ENCODE results near the gene TMEM98.
"Not testable (repeated sequence)": the region's sequence is repeated elsewhere in the genome, so short reads cannot be mapped to it uniquely, and the experiment has no call there.

The TMEM98 gene

GRCh38 chr17:32943206-32943605, 15.3 kb downstream of the TMEM98 start:
- no peak for DNase-seq (ENCODE audit: low read depth in 2 of 2)

- no peak for DNase-seq (ENCODE audit: low read depth in 2 of 2)
Measured at GRCh38 chr17:32943647-32944191, 15.8 kb downstream of the TMEM98 start.

GRCh38 chr17:32944248-32945020, 16.5 kb downstream of the TMEM98 start:
- DNase-seq (ENCODE audit: low read depth in 2 of 2) = no peak

GRCh38 chr17:32946375-32947135, 18.6 kb downstream of the TMEM98 start:
- no peak for DNase-seq (ENCODE audit: low read depth in 2 of 2)

- no peak for DNase-seq (ENCODE audit: low read depth in 2 of 2)
Measured at GRCh38 chr17:32947736-32948135, 19.8 kb downstream of the TMEM98 start.

- DNase-seq (ENCODE audit: low read depth in 2 of 2) = no peak
Measured at GRCh38 chr17:32949181-32949580, 21.2 kb downstream of the TMEM98 start.

DNA sequence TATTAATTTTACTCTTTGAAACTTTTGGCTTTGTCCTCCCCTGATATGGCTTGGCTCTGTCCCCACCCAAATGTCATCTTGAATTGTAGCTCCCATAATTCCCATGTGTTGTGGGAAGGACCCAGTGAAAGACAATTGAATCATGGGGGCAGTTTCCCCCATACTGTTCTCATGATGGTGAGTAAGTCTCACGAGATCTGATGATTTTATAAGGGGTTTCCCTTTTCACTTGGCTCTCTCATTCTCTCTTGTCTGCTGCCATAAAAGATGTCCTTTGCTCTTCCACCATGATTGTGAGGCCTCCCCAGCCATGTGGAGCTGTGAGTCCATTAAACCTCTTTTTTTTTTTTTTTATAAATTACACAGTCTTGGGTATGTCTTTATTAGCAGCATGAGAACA, 24.5 kb downstream of the TMEM98 start:
- DNase-seq (ENCODE audit: low read depth in 2 of 2) = not testable (repeated sequence)

DNA sequence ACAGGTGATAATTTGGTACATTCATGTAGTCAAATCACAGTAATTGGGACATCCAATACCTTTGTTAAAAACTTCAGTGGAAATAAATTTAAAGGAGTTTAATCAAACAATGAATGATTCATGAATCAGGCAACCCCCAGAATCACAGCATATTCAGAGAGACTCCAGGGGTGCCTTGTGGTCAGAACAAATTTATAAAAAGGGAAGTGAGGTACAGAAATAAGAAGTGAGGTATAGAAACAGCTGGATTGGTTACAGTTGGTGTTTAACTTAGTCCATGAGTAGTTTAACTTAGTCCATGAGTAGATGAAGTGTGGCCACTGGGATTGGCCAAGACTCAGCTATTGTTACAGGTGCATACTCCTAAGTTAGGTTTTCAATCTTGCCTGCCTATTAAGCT, 25.1 kb downstream of the TMEM98 start:
- no peak for DNase-seq (ENCODE audit: low read depth in 2 of 2)

GRCh38 chr17:32953857-32954256, 25.9 kb downstream of the TMEM98 start:
- DNase-seq (ENCODE audit: low read depth in 2 of 2) = no peak

DNA sequence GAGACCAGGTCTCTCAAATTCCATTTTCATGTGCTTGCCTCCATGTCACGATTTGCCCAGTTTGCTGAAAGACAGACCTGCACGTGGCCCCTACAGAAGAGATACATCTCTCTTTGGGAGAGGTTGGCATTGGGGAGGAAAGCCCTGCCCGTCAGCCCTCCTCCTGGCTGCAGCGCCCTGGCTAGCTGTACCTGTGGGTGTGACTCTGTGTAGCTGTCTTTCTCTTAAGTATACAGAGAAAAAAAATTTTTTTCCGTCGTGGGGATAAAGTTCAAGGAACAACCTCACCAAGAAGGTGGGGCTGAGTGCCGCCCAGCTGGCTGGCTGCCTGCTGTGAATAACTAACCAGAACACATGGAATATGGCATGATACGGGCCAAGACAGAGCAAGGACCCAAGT, 26.5 kb downstream of the TMEM98 start:
- no peak for DNase-seq (ENCODE audit: low read depth in 2 of 2)

GRCh38 chr17:32955155-32955554, 27.2 kb downstream of the TMEM98 start:
- DNase-seq (ENCODE audit: low read depth in 2 of 2) = no peak

DNA sequence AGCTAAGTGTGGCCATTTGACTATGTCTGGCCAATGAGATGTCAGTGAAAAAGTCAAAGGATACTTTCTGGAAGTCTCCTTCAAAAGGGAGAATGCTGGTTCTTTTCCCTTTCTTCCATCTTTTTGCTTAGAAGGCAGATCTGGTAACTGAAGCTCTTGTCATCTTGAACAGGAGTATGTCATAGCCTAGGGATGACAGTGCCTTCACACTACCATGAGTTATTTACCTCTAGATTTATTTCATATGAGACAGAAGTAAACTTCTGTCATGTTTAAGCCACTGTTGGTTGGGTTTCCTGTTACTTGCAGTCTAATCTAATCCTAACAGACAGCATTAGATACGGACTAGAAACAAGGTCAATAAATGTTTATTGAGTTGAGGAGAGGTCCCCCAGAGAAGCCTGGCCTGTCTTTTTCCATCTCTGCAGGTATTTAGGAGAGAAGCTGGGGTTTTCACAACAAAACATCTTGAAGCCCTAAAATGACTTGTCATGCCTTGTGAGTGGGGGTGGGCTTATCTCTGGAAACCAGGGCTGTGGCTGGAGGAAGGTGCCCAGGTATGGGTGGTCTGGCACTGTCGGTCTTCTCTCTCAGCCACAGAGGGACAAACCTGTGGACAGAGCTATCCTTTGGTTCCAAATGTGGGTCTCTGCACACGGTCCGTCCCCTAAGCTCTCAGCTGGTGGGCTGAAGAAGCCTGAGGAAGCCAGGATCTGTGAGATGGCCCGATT, 28.5 kb downstream of the TMEM98 start:
- DNase-seq (ENCODE audit: low read depth in 2 of 2) = no peak

GRCh38 chr17:32958418-32958817, 30.5 kb downstream of the TMEM98 start:
- DNase-seq (ENCODE audit: low read depth in 2 of 2) = no peak

GRCh38 chr17:32960815-32961214, 32.9 kb downstream of the TMEM98 start:
- DNase-seq (ENCODE audit: low read depth in 2 of 2) = no peak

- DNase-seq (ENCODE audit: low read depth in 2 of 2) = no peak
Measured at GRCh38 chr17:32962320-32962711, 34.4 kb downstream of the TMEM98 start.

DNA sequence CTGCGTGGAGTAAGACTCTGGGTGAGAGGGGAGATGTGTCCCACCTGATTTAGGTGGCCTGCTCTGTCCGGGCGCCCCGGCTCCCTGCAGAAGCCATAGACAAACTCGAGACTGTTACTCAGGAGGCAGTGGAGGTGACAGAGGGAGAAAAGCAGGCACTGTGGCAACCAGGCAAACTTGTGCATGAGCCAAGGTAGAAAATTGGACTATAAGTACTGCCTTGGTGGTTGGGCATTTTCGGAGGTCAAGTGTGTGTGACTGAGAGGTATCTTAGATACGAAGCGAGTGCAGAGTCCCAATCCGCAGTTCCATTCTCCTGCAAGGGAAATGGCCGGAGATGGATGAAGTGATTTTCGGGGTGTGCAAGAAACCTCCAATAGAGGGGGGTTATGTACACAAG, 36.6 kb downstream of the TMEM98 start:
- DNase-seq (ENCODE audit: low read depth in 2 of 2) = no peak

DNA sequence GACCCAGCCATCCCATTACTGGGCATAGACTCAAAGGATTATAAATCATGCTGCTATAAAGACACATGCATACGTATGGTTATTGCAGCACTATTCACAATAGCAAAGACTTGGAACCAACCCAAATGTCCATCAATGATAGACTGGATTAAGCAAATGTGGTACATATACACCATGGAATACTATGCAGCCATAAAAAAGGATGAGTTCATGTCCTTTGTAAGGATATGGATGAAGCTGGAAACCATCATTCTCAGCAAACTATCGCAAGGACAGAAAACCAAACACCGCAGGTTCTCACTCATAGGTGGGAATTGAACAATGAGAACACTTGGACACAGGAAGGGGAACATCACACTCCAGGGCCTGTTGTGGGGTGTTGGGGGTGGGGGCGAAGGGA, 41.3 kb downstream of the TMEM98 start:
- not testable (repeated sequence) for DNase-seq (ENCODE audit: low read depth in 2 of 2)

DNA sequence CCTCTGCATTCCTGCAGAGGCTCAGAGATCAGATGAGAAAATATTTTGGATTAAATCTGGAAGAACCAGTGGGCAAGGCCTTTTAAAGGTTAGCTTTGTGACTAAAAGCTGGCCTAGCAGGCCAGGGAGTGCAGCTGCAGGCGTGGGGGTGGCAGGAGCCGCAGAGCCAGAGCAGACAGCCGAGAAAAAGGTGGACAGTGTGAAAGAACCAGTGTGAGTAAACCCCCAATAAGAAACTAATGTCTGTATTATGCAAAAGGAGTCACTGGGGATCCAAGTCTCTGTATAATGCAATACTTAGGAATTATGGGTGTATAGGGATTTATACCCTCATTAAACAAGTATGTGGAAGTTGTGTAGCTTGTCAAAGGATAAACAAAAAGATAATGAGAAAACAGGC, 42.3 kb downstream of the TMEM98 start:
- DNase-seq (ENCODE audit: low read depth in 2 of 2) = no peak

DNA sequence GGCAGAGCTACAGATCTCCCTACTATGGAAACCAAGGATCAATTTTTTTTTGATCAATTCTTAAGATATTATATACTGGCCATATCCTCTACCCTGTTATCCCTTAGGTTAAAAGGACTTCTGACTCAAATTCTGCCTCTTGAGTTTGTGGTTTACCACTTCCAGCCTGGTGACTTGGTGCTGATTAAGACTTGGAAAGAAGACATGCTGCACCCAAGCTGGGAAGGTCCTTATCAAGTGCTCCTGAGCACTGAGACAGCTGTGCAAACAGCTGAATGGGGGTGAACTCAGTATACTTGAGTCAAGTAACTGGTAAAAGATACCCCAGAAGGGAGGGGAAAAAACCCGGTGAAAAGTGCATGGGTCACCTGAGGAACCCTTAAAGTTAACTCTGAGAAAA, 43.2 kb downstream of the TMEM98 start:
- DNase-seq (ENCODE audit: low read depth in 2 of 2) = no peak

GRCh38 chr17:32976131-32976530, 48.2 kb downstream of the TMEM98 start:
- DNase-seq (ENCODE audit: low read depth in 2 of 2) = no peak

- DNase-seq (ENCODE audit: low read depth in 2 of 2) = no peak
Measured at GRCh38 chr17:32976605-32977004, 48.7 kb downstream of the TMEM98 start.

DNA sequence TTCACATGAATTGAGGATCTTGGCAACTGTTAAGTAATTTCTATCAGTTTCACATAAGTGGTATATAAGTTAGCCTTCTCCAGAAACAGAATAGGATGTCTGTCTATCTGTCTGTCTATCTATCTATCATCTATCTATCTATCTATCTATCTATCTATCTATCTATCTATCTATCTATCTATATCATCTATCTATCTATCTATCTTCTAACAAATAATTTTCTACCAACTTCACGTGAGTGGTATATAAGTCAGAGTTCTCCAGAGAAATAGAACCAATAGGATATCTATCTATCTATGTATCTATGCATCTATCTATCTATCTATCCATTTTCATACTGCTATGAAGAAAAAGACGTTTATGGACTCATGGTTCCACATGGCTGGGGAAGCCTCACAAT, 52.3 kb downstream of the TMEM98 start:
- no peak for DNase-seq (ENCODE audit: low read depth in 2 of 2)

Measured in stimulated activated CD4-positive, alpha-beta T cell treated with anti-CD3 and anti-CD28 coated beads, Interleukin-1b, Interleukin-23, amount 100 ng/mL, for 4 hours (primary cell).